A549 (cell line): ENCODE measurements around the gene ATP8B4. TPM values are rescaled to one million over a fixed set of nuclear protein-coding genes. Genes with fewer than 3 reads are reported as not detected.

Experiments used
- ATAC-seq, 2 experiments: fragments of 200-7000 bp in 1 of 2; fragments of >200 bp in 1 of 2; cut with Nextera tagmentation in 1 of 2; cut with Tn5 transposase in 1 of 2; 3 replicates each; pipeline versions ENCODE4 v1.8.0 to v1.9.1; 2018 to 2020; ENCODE audit warnings: mild to moderate bottlenecking in 1 of 2, moderate library complexity in 1 of 2
- CTCF ChIA-PET: fragments of 300-600 bp; sonication (Branson Sonifier 250); formaldehyde crosslinking; extraction: SDS; loops from one replicate; lab custom pipeline; 2021; ENCODE audit warnings: antibody characterized with exemption, inconsistent platforms; lab: Yijun Ruan, JAX
- POLR2A ChIA-PET: fragments of 350-600 bp; formaldehyde crosslinking; extraction: SDS; loops from one replicate; lab custom pipeline; 2021; ENCODE audit warnings: antibody characterized with exemption, inconsistent platforms; lab: Yijun Ruan, JAX
- DNase-seq, 2 experiments: peaks; one replicate each; pipeline versions ENCODE4 v3.0.0 to v3.0.0-alpha.2; 2011 to 2016; ENCODE audit warnings: low read depth in 1 of 2, low spot score in 1 of 2
- FAIRE-seq: peaks from 2 replicates; lab custom pipeline; 2011; peaks lifted over from hg19 to GRCh38; lab: Jason Lieb, UNC
- H3K27ac ChIP-seq, 2 experiments: fragments of >200 bp; sonication (Bioruptor Twin); formaldehyde crosslinking; 3 replicates each; pipeline ENCODE4 v1.5.1; 2016 to 2017
- H3K4me1 ChIP-seq: fragments of >200 bp; sonication (Bioruptor Twin); formaldehyde crosslinking; 3 replicates; pipeline ENCODE4 v1.6.1; 2016
- H3K4me2 ChIP-seq: fragments of >200 bp; sonication (Bioruptor Twin); formaldehyde crosslinking; 3 replicates; pipeline ENCODE4 v1.6.1; 2016
- H3K4me3 ChIP-seq: fragments of >200 bp; sonication (Bioruptor Twin); formaldehyde crosslinking; 3 replicates; pipeline ENCODE4 v1.5.1; 2016
- H3K9me3 ChIP-seq: fragments of >200 bp; sonication (Bioruptor Twin); formaldehyde crosslinking; 3 replicates; pipeline ENCODE4 v1.6.1; 2016
- ATOH8 ChIP-seq: fragments of 250-450 bp; sonication (Bioruptor Pico); IDR thresholded peaks from 2 replicates; pipeline ENCODE4 v1.5.0; 2020; ENCODE audit warnings: low read depth, mild to moderate bottlenecking, moderate library complexity
- BHLHE40 ChIP-seq: IDR thresholded peaks from 2 replicates; pipeline ENCODE4 v1.6.1; 2012; ENCODE audit warnings: low read depth, low read length, inconsistent platforms
- CEBPB ChIP-seq, 2 experiments: fragments of >200 bp in 1 of 2; sonication (Bioruptor Twin) in 1 of 2; formaldehyde crosslinking in 1 of 2; IDR thresholded peaks; 2 replicates each; pipeline ENCODE4 v1.6.1; 2012 to 2016
- CHD2 ChIP-seq: fragments of 150-350 bp; IDR thresholded peaks from 2 replicates; pipeline ENCODE4 v1.6.1; 2014; ENCODE audit warnings: low read length; ENCODE audit not compliant: partially characterized antibody
- CTCF ChIP-seq: fragments of >200 bp; sonication (Bioruptor Twin); formaldehyde crosslinking; IDR thresholded peaks from 3 replicates; pipeline ENCODE4 v1.5.1; 2016
- E2F6 ChIP-seq: IDR thresholded peaks from 2 replicates; pipeline ENCODE4 v1.6.1; 2012; ENCODE audit warnings: low read depth, borderline replicate concordance
- EP300 ChIP-seq, 2 experiments: fragments of >200 bp; sonication (Bioruptor Twin); formaldehyde crosslinking; IDR thresholded peaks; 2 replicates in 1 of 2; 3 replicates in 1 of 2; pipeline ENCODE4 v1.6.1; 2016 to 2017
- FOSB ChIP-seq: fragments of 250-450 bp; sonication (Bioruptor Pico); IDR thresholded peaks from 2 replicates; pipeline ENCODE4 v1.5.0; 2020; ENCODE audit warnings: mild to moderate bottlenecking, moderate library complexity
- FOSL2 ChIP-seq, 2 experiments: fragments of 450-650 bp in 1 of 2; fragments of >200 bp in 1 of 2; sonication (Bioruptor Twin) in 1 of 2; formaldehyde crosslinking; IDR thresholded peaks; 2 replicates each; pipeline versions ENCODE4 v1.5.0 to v1.6.1; 2016 to 2020; ENCODE audit warnings: mild to moderate bottlenecking in 1 of 2, moderate library complexity in 1 of 2
- FOXS1 ChIP-seq: fragments of 250-450 bp; sonication (Bioruptor Pico); IDR thresholded peaks from 2 replicates; pipeline ENCODE4 v1.5.0; 2020; ENCODE audit warnings: mild to moderate bottlenecking, moderate library complexity
- GATA3 ChIP-seq: IDR thresholded peaks from 2 replicates; pipeline ENCODE4 v1.6.1; 2012; ENCODE audit warnings: borderline replicate concordance
- HDAC2 ChIP-seq: fragments of 200-600 bp; sonication (generic); IDR thresholded peaks from 2 replicates; pipeline ENCODE4 v1.6.1; 2016
- HMGXB4 ChIP-seq: fragments of 250-450 bp; sonication (Bioruptor Pico); IDR thresholded peaks from 2 replicates; pipeline ENCODE4 v1.5.0; 2021; ENCODE audit warnings: mild to moderate bottlenecking, moderate library complexity, borderline replicate concordance
- HOXA7 ChIP-seq: fragments of 250-450 bp; sonication (Bioruptor Pico); IDR thresholded peaks from 2 replicates; pipeline ENCODE4 v1.5.0; 2020; ENCODE audit warnings: mild to moderate bottlenecking, moderate library complexity
- HOXB13 ChIP-seq: fragments of 250-450 bp; sonication (Bioruptor Pico); IDR thresholded peaks from 2 replicates; pipeline ENCODE4 v1.5.0; 2020; ENCODE audit warnings: low read depth, mild to moderate bottlenecking, moderate library complexity
- HOXB5 ChIP-seq: fragments of 250-450 bp; sonication (Bioruptor Pico); IDR thresholded peaks from 2 replicates; pipeline ENCODE4 v1.5.0; 2020; ENCODE audit warnings: mild to moderate bottlenecking, moderate library complexity
- JUN ChIP-seq, 2 experiments: fragments of >200 bp; sonication (Bioruptor Twin); formaldehyde crosslinking; IDR thresholded peaks; 2 replicates in 1 of 2; 3 replicates in 1 of 2; pipeline ENCODE4 v1.6.1; 2016 to 2017
- KDM5A ChIP-seq: fragments of 200-600 bp; sonication (generic); IDR thresholded peaks from 2 replicates; pipeline ENCODE4 v1.6.1; 2016; ENCODE audit warnings: antibody characterized with exemption, mild to moderate bottlenecking
- PHF8 ChIP-seq: fragments of 200-600 bp; sonication (generic); IDR thresholded peaks from 2 replicates; pipeline ENCODE4 v1.6.1; 2016; ENCODE audit warnings: low read depth, mild to moderate bottlenecking, antibody characterized with exemption, moderate library complexity, borderline replicate concordance
- POLR2A ChIP-seq: IDR thresholded peaks from 2 replicates; pipeline ENCODE4 v1.6.1; 2012; ENCODE audit warnings: mild to moderate bottlenecking, low read length
- POLR2AphosphoS2 ChIP-seq: conservative IDR thresholded peaks from 2 replicates; pipeline ENCODE4 v1.6.1; 2012; ENCODE audit warnings: low read length, improper control_type of control experiment, inconsistent platforms
- RARB ChIP-seq: fragments of 250-450 bp; sonication (Bioruptor Pico); IDR thresholded peaks from 2 replicates; pipeline ENCODE4 v1.8.0; 2021; ENCODE audit warnings: mild to moderate bottlenecking, moderate library complexity
- RFX5 ChIP-seq: fragments of 450-650 bp; IDR thresholded peaks from 2 replicates; pipeline ENCODE4 v1.7.1; 2014; ENCODE audit warnings: antibody characterized with exemption, mild to moderate bottlenecking, moderate library complexity
- RNF2 ChIP-seq: fragments of 200-600 bp; sonication (generic); IDR thresholded peaks from 2 replicates; pipeline ENCODE4 v1.6.1; 2016; ENCODE audit warnings: low read depth, mild to moderate bottlenecking, antibody characterized with exemption, moderate library complexity, borderline replicate concordance
- SREBF2 ChIP-seq: fragments of 450-650 bp; IDR thresholded peaks from 2 replicates; pipeline ENCODE4 v1.6.1; 2014; ENCODE audit warnings: mild to moderate bottlenecking, moderate library complexity
- TFCP2L1 ChIP-seq: fragments of 250-450 bp; sonication (Bioruptor Pico); IDR thresholded peaks from 2 replicates; pipeline ENCODE4 v1.5.0; 2021; ENCODE audit warnings: mild to moderate bottlenecking
- USF2 ChIP-seq: fragments of 450-650 bp; IDR thresholded peaks from 2 replicates; pipeline ENCODE4 v1.6.1; 2014; ENCODE audit warnings: antibody characterized with exemption
- ZC3H11A ChIP-seq: fragments of 450-650 bp; IDR thresholded peaks from 2 replicates; pipeline ENCODE4 v1.6.1; 2014; ENCODE audit warnings: antibody characterized with exemption, mild to moderate bottlenecking
- ZNF302 ChIP-seq: fragments of 250-450 bp; sonication (Bioruptor Pico); IDR thresholded peaks from 2 replicates; pipeline ENCODE4 v1.9.0; 2021; ENCODE audit warnings: inconsistent platforms, mild to moderate bottlenecking, moderate library complexity
- ZSCAN20 ChIP-seq: fragments of 250-450 bp; sonication (Bioruptor Pico); IDR thresholded peaks from 2 replicates; pipeline ENCODE4 v1.8.0; 2022; ENCODE audit warnings: mild to moderate bottlenecking, moderate library complexity
- WGBS: methylation state at CpG from one replicate; pipeline ENCODE4 v1.1.6; 2017; ENCODE audit errors: missing lambda C conversion rate; 5-methylcytosine and 5-hydroxymethylcytosine counted together
- polyA plus RNA-seq, 4 experiments: library from polyadenylated mRNA; depleted of rRNA in 3 of 4; stranded (reverse); fragments of >200 nt; fragmentation: RNase III in 1 of 4; extraction: RNeasy Plus Mini Kit Qiagen cat#74134 plus additional on column Dnase treatment in 1 of 4; gene quantifications; 2 replicates in 3 of 4; 3 replicates in 1 of 4; pipeline ENCODE4 v1.2.3, GENCODE V29; 2011 to 2017
- TF ChIP-seq, protein P1 (sequence below): IDR thresholded peaks from 2 replicates; pipeline ENCODE4 v1.6.1; 2012
- TF ChIP-seq, protein P2 (sequence below): IDR thresholded peaks from 2 replicates; pipeline ENCODE4 v1.6.1; 2012
- TF ChIP-seq, protein P3 (sequence below): fragments of >200 bp; sonication (Bioruptor Twin); formaldehyde crosslinking; IDR thresholded peaks from 3 replicates; pipeline ENCODE4 v1.6.1; 2016
- TF ChIP-seq, protein P4 (sequence below): fragments of >200 bp; sonication (Bioruptor Twin); formaldehyde crosslinking; IDR thresholded peaks from 2 replicates; pipeline ENCODE4 v1.6.1; 2016

The ATP8B4 gene
- polyA plus RNA-seq, 2 of the 4 experiments (the other 2 are of a cell fraction), result 0.88 to 1.7 TPM

- peaks cover 63% of the 10 kb centered on the region for H3K4me1 ChIP-seq
- POLR2A ChIA-PET, result interaction anchor here (0.5 to 1.5 kb wide), 9 partner anchors 15 to 930 kb away, joined by 3 to 6 read pairs (median 3); partner anchors contain the start of gene GABPB1
- H3K4me3 ChIP-seq, result no peak overlapping the region; the same call in 2 of the 3 replicates
- FAIRE-seq (peak; percentile 59), ATAC-seq (peak; percentile 77 to 89), DNase-seq (peak; percentile 38 to 71)
- CTCF ChIA-PET, result interaction anchor here (1.4 to 10.7 kb wide), 5 partner anchors 17 to 150 kb away, joined by 5 to 87 read pairs (median 7); partner anchors contain the start of gene SLC27A2
- H3K27ac ChIP-seq, result peak overlapping the region; percentile 88 to 92
- WGBS, result 29% methylated on average over 1 of the region's 1 CpG
- peaks cover 17% of the 10 kb centered on the region; the same call in 2 of the 3 replicates for H3K9me3 ChIP-seq
- H3K4me2 ChIP-seq, result peak overlapping the region; percentile 72
- TF ChIP-seq FOSL2 (IDR thresholded peaks at IDR 0.05) (peak; percentile 60), FOSL2 (CRISPR knock-in tag; IDR thresholded peaks at IDR 0.05) (peak; percentile 73), CHD2 (no peak), HDAC2 (no peak), JUN (IDR thresholded peaks at IDR 0.05) (peak in 1 of 2 experiments; percentile 30; a peak in 2 of 5 replicates), POLR2A (no peak), USF2 (no peak), FOSB (CRISPR knock-in tag) (no peak), CTCF (no peak), GATA3 (peak; percentile 90), KDM5A (no peak), E2F6 (no peak), FOXS1 (CRISPR knock-in tag) (no peak), RFX5 (no peak), RNF2 (no peak), TFCP2L1 (CRISPR knock-in tag) (no peak), ATOH8 (no peak), ZSCAN20 (CRISPR knock-in tag) (no peak), POLR2AphosphoS2 (no peak), SREBF2 (no peak), HMGXB4 (no peak), HOXB5 (no peak), HOXB13 (no peak), CEBPB (IDR thresholded peaks at IDR 0.05) (peak; percentile 81 to 84), BHLHE40 (no peak), RARB (CRISPR knock-in tag) (no peak), EP300 (IDR thresholded peaks at IDR 0.05) (peak; percentile 22 to 28; a peak in 2 of 5 replicates), PHF8 (no peak), HOXA7 (CRISPR knock-in tag) (no peak), ZNF302 (CRISPR knock-in tag) (no peak), ZC3H11A (no peak)
- TF ChIP-seq, protein P1, sequence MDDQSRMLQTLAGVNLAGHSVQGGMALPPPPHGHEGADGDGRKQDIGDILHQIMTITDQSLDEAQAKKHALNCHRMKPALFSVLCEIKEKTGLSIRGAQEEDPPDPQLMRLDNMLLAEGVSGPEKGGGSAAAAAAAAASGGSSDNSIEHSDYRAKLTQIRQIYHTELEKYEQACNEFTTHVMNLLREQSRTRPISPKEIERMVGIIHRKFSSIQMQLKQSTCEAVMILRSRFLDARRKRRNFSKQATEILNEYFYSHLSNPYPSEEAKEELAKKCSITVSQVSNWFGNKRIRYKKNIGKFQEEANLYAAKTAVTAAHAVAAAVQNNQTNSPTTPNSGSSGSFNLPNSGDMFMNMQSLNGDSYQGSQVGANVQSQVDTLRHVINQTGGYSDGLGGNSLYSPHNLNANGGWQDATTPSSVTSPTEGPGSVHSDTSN, result no peak
- TF ChIP-seq, protein P2, sequence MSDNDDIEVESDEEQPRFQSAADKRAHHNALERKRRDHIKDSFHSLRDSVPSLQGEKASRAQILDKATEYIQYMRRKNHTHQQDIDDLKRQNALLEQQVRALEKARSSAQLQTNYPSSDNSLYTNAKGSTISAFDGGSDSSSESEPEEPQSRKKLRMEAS, result no peak
- TF ChIP-seq, protein P3, sequence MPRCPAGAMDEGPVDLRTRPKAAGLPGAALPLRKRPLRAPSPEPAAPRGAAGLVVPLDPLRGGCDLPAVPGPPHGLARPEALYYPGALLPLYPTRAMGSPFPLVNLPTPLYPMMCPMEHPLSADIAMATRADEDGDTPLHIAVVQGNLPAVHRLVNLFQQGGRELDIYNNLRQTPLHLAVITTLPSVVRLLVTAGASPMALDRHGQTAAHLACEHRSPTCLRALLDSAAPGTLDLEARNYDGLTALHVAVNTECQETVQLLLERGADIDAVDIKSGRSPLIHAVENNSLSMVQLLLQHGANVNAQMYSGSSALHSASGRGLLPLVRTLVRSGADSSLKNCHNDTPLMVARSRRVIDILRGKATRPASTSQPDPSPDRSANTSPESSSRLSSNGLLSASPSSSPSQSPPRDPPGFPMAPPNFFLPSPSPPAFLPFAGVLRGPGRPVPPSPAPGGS, result 0 out of 3 replicates have a peak, but pooled peaks have one; percentile 59
- TF ChIP-seq, protein P4, sequence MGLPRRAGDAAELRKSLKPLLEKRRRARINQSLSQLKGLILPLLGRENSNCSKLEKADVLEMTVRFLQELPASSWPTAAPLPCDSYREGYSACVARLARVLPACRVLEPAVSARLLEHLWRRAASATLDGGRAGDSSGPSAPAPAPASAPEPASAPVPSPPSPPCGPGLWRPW, result no peak
These were observed 47.2 kb upstream of the ATP8B4 start for GRCh38 chr15:50166216-50166615.
